HG02938 (cell line): Measurements from ENCODE around the gene QKI.
"Not testable (repeated sequence)": the region's sequence is repeated elsewhere in the genome, so short reads cannot be mapped to it uniquely, and the experiment has no call there.

Experiments
- ATAC-seq: cut with Tn5 transposase; IDR thresholded peaks from one replicate; pipeline ENCODE4 v1.9.1; 2021; ENCODE audit warnings: mild to moderate bottlenecking, moderate library complexity; ENCODE audit not compliant: unreplicated experiment

QKI gene

DNA sequence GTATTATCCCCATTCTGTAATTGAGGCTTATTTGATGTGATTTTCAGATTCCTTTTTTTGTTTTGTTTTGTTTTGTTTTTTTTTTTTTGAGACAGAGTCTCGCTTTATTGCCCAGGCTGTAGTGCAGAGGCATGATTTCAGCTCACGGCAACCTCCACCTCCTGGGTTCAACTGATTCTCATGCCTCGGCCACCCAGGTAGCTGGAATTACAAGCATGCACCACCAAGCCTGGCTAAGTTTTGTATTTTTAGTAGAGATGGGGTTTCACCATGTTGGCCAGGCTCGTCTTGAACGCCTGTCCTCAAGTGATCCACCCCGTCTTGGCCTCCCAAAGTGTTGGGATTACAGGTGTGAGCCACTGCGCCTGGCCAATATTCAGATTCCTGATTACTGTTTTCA is 62.4 kb downstream of the QKI start:
- ATAC-seq = not testable (repeated sequence)

GRCh38 chr6:163483107-163483506 is 68.6 kb downstream of the QKI start:
- ATAC-seq = no peak

DNA sequence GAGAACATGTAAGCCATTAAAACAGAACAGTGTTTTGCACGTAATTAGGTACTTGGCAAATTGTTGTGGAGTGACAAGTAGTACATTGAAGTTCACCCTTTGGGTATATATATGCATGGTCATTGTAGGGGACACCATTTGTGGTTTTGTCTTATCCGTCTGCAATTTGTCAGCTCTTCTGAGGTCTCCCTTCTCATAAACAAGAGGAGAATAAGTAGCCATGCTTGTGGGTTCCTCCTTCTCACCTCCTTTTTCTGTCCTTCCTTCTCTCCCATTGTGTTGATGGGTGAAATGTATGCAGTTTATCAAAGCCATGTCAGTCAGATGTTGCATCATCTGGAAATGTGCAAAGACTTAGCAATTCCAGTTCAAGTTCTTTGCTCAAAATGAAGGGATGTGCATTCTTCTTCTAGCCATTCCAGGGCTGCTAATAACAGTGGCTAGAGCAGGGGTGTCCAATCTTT is 70.9 kb downstream of the QKI start:
- no peak for ATAC-seq

DNA sequence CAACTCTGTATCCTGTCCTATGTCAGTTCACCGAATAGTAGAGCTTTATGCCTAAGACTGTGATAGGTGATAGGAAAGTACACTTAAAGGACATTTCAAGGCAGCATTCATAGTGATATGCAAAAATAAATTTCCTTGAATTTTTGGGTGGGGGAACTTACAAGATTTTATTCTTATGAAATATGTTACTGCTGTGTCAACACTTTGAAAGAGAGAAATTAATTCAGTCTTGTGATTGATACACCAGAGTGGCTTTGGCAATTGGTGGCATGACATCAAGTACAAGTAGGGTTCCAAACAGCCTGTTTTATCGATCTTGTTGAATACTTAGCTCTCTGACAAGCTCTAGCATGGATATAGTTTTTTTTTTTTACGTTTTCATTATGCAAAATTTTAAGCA is 72.3 kb downstream of the QKI start:
- ATAC-seq = no peak

DNA sequence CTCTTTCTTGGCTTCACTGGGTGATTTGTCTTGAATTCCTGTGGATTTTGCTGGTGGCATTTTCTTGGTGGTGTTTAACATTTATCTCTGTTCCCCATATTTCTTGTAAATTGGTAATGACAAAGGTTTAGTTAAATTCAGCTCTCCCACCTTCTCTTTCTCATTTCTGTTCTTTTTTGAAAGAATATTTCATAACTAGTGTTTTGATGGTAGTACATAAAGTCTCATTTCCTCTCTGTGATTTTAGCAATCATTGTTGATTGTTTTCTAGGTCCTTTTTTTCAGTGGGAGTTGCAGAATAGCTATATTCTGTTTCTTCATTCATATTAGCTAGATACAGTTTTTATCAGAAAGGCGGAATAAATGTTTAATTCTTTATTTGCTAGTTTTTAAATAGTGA is 73.1 kb downstream of the QKI start:
- no peak for ATAC-seq

DNA sequence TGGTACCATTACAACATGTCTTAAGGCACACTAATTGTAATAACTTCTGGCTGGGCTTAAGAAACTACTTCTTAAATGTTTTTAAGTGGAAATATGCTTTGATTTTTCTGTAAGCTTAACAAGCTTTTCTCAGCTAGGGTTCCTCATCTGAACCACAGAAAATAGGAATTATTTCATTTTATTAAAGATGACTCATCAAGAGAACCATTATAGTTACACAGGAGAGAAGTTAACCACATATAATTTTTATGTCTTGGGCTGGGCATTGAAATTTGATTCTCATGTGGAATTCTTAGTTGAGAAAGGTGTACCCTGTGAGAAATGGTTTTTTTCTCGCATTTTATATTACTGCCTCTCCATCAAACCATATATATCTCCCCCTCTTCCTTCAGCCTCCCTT is 75.1 kb downstream of the QKI start:
- ATAC-seq = no peak

GRCh38 chr6:163490826-163491577 is 76.5 kb downstream of the QKI start:
- ATAC-seq = no peak

DNA sequence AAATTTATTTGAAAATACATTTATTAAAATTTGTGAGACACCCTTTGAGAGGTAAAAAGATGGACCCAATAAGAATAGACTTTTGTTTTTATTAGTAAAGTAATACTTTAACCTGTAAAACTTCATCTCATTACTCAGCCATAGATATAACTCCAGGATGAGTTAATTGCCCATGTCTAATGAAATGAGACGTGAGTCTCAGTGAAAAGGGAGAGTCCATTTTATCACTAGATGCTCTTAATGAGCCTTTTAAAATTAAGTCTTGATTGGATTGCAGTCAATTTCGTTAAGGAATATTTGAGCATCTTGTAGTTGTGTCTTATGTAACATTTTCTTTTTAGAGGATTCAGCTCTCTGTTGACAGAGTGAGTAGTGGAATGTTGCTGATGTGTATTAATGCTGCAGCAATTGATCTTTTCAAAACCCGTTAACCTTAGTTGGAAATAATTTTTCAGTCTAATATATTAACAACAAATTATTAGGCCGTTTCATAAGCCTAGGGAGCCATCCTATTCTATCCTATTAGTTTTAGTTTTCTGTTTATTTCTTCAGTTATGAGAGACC is 77.3 kb downstream of the QKI start:
- ATAC-seq = no peak

GRCh38 chr6:163494279-163494727 is 79.8 kb downstream of the QKI start:
- ATAC-seq = no peak

DNA sequence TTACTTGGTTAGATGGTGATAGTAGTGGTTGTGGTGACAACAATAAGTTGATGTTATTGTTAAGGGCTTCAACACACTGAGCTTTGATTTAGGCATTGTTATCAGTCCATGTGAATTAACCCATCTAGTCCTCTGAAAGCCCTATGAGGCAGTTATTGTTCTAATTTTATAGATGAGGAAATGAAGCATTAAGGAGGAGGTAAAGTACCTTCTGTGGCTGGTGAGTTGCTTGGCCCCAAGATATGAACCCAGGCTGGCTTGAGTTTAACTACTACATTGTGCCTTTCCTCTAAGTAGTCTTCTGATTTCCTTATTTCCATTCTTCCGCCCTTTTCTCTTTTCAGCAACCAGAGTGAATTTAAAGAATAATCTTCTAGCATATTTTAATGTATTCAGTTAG is 81.7 kb downstream of the QKI start:
- ATAC-seq = no peak

GRCh38 chr6:163500105-163500504 is 85.6 kb downstream of the QKI start:
- ATAC-seq = no peak

DNA sequence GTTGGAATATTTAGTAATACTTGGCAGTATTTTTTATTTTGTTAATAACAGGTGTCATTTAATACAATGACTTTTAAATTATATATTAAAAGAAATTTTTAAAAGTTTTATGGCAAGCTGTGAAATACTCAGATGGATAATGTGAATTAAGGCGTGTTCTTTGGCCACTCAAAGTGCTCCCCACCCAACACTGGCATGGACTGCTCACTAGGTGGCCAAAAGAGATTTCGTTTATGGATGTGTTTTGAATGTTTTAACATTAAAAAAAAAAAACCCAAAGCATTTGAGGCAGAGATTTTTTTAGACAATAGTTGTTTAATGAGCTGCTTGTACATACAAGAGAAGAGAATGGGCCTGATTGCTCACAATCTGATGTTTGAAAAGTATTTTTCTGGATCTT is 86.5 kb downstream of the QKI start:
- no peak for ATAC-seq

DNA sequence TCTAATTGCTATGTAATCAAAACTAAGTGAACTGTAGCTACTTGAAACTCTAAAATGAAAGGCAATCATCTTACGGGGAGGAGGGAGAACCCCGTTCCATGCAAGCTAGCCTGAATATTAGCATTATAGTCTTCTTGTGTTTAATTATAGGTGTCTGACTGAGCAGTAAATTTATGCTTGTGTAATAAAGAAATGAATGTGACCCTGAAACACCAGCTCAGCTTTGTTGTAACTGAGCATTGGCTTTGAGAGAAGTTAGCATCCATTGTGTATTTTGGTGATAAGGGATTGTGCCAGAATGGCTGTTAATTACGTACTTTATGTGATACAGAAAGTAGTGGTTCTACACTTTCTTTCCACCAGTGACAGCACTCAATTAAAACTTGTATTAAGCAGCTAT is 86.9 kb downstream of the QKI start:
- no peak for ATAC-seq

- no peak for ATAC-seq
Measured at GRCh38 chr6:163504984-163505640, 90.6 kb downstream of the QKI start.

- no peak for ATAC-seq
Measured at GRCh38 chr6:163507965-163508364, 93.4 kb downstream of the QKI start.

DNA sequence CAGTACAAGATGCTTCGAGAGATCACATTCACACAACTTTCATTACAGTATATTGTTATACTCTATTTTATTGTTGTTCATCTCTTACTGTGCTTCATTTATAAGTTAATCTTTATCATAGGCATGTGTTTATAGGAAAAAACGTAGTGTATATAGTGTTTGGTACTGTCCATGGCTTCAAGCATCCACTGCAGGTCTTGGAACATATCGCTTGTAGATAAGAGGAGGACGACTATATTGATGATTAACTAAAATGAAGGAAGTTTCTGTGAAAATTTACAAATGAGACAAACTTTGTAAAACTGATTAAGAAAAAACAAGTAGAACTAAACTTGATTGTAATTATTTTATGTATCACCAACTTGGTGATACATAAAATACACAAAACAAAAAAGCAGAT is 98.5 kb downstream of the QKI start:
- no peak for ATAC-seq

DNA sequence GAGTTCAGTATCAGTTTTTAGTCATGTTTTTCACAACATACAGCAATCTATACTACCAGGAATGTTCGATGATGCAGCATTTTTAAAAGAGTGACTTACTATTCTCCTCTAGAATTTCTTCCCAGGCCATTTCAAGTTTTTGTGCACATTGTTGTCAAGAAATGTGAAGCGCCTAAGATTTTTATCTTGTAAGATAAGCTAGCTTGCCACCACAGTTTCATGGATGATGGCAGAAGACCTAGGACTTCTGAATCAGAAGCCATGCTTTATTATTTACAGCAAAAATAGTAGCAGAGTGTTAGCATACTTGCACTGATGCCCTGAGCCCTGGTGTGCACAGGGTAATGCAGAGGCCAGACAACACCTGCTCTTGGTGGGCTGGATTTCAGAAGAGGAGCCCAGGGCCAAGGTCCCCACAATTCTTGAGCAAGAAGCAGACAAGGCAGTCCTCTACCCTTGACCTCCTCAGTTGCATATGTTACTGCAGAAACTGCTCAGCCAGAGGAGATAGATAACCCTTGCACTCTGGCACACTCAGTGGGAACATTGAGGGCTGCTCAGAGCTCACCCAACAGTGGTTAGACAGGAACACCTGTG is 99.2 kb downstream of the QKI start:
- ATAC-seq = no peak

DNA sequence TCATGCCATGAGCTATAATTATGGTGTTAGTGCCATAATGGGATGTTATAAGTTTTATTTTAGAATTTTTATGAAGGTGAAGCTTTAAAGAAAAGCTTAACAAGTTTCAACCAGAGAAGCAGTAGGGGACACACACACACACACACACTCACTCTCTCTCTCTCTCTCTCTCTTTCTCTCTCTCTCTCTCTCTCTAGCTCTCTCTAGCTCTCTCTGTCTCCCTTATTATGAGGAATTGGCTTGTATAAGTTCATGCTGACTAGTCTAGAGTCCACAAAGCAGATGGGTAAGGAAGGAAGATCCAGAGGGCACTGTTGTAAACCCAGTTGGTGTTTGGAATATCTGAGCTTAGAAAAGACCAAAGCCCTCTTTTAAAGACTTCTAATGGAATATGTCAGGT is 102.4 kb downstream of the QKI start:
- no peak for ATAC-seq

DNA sequence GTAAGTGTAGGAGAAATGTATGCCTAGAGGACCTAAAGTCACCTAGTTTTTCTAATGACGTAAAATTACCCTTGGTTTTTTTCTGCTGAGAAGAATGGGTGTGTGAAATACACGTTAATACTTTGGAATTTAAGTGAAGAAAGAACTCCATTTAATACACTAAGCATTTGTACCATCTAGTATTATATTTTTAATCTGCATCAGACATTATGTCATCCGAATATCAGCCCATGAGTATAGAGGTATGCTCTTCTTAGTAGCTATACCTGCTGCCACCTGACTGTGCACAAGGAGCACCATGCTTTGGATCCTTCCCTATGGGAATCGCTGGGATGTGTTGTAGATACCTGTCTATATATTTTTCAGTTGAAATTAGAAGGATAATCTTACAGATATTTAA is 106.4 kb downstream of the QKI start:
- no peak for ATAC-seq

DNA sequence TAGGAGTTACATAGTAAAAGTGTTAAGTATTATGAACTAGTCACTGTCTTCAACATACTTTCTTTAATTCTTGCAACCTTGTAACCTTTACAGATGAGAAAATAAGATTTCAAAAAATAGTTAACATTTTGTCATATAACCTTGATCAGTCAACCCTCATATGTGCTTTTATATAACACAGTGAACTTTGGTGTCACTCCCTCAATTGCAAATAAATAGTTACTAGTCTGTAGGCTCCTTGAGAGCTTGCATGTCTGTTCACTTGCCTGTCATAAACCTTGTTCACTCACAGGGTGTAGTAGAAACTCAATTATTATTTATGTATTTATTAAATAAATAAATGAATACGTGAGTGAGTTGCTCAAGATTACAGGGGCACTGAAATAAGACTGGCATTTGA is 107.5 kb downstream of the QKI start:
- no peak for ATAC-seq

- ATAC-seq = no peak
Measured at GRCh38 chr6:163525926-163526325, 111.4 kb downstream of the QKI start.

DNA sequence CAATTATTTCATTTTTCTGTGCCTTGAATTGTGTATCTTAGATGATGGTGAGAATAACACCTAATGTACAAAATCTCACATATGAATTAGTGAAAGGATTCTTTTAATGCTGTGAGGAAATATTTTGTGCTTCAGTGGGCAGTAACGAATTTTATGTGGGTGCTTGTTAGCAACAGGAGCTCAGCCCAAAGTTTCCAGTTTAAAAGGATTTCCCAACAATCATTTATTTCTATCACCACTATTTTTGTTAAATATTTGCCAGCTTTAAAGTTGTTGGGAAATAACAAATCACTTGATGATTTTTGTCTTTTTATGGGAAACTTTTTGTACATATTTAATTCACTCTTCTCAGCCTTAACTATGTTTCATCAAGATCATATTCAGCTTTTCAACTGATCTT is 111.8 kb downstream of the QKI start:
- ATAC-seq = no peak
